HG03565 (cell line): ENCODE measurements around the gene SCYGR2.
A peak's percentile ranks its signal among the peaks of the same experiment; 100 is the strongest.
"Not testable (repeated sequence)": the region's sequence is repeated elsewhere in the genome, so short reads cannot be mapped to it uniquely, and the experiment has no call there.

Experiments used
- ATAC-seq: cut with Tn5 transposase; IDR thresholded peaks from one replicate; pipeline ENCODE4 v1.9.1; 2021; ENCODE audit warnings: mild to moderate bottlenecking, moderate library complexity; ENCODE audit not compliant: unreplicated experiment

Gene SCYGR2, protein sequence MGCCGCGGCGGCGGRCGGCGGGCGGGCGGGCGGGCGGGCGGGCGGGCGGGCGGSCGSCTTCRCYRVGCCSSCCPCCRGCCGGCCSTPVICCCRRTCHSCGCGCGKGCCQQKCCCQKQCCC

DNA sequence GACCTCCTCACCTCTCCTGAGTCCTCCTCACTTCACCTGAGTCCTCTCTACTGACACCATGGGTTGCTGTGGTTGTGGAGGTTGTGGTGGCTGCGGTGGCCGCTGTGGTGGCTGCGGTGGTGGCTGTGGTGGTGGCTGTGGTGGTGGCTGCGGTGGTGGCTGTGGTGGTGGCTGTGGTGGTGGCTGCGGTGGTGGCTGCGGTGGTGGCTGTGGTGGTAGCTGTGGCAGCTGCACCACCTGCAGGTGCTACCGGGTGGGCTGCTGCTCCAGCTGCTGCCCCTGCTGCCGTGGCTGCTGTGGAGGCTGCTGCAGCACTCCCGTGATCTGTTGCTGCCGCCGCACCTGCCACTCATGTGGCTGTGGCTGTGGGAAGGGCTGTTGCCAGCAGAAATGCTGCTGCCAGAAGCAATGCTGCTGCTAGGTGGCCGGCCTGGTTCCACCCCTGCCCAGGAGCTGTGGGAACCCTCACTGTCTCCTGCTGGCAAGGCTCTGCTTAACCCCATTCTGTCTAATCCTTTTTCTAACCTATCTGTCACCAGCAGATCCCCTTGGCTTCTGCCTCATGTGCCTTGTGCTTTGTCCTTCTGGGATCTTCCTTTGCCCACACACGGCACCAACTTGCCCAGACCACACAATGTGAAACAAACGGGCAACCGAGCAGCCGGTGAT lies at the start of gene SCYGR2:
Gene SCYGR2 (plus strand): TSS at position 59 of the 669 bp plus-strand sequence. CDS start 0 bp downstream, at position 59.
- ATAC-seq = not testable (repeated sequence)

DNA sequence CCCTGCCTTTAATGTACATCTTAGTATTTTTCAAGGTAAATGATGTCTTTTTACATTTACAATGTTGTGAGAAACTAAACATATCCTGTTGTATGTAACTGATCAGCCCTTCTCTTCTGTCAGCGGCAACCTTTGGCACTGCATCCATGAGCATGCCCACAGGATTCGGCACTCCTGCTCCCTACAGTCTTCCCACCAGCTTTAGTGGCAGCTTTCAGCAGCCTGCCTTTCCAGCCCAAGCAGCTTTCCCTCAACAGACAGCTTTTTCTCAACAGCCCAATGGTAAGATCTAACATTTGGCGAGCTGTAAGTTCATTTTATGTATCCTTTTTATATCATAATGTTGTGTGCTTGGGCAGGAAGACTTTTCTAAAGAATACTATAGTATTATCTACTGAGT lies 46.9 kb upstream of the SCYGR2 start:
- ATAC-seq = no peak

DNA sequence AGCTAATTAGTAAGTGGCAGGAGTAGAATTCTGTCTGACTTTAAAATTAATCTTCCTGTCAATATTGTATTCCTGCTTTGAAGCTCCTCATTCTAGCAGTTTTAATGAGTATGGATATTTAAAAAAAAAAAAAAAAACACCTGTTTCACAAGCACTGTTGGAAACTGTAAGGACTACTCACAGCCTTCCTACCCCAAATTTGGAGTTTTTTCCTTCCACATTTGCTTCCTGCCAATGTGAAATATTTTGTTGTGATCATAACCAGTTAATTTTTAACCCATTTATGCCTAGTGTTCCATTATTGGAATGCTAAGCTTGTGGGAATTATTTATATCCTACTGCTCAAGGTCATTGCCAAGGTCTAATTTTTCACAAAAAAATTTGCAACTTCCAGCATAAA lies 36.1 kb upstream of the SCYGR2 start:
- no peak for ATAC-seq

DNA sequence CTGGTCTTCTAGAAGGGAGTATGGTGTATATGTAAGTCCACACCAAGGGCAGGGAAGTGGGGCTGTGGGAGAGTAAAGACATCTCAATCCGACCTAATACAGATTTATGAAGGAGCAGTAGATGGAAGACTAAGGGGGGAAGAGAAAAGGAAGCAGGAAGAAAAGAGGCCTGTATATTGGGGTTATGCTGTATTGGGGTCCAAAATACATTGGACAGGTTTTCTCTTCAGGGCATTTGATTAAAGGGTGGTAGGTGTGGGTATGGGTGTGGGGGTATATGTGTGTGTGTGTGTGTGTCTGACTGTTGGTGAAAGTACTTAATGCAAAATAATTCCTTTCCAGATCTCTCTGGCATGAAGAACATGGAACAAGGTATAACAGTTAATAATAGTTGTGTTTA lies 33.6 kb upstream of the SCYGR2 start:
- no peak for ATAC-seq

DNA sequence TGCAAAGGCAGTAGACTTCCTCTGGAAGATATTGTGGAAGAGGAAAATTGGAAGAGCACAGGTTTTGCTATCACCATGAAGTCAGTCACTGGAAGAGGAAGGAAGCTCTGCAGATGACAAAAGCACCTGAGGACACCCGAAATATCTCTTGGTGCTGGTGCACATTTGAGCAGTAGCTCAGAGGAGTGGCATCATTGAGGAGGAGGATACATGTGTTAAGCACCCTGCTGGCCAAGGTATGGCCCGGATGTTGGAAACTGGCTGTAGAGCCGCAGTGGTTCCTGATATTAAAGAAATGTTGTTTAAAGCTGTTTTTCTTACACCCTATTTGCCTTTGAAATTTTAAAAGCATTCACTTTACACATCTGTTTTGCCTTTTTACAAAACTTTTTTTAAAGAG lies 32.7 kb upstream of the SCYGR2 start:
- no peak for ATAC-seq

DNA sequence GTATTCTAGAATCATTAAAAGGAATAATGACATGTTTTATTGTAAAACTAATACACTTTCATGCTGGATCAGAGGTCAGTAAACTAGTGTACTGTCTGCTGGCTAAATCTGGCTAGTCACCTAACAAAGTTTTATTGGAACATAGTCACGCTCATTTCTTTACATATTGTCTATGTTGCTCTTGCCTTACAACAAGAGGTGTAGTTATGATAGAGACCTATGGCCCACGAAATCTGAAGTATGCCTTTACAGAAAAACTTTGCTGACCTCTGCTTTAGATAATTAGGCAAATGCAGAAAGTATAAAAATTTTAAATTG lies 29.9 kb upstream of the SCYGR2 start:
- ATAC-seq = no peak

DNA sequence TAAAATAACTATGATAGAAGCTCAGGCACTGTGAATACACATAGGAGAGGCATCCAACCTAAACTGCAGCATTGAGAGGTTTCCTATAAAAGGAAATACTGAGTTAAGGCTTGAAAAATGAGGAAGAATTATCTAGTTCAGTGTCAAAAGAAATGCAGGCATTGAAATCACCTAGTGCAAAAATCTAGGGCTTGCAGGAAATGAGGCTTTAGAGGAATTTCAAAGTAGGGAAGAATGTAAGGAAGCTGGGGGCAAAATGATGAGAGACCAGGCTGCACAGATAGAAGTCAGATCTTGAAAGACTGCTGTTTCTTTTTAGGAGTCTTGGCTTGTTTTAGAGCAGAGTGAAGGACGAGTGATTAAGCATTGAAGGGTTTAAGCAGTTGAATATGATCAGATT lies 28.1 kb upstream of the SCYGR2 start:
- ATAC-seq = no peak

DNA sequence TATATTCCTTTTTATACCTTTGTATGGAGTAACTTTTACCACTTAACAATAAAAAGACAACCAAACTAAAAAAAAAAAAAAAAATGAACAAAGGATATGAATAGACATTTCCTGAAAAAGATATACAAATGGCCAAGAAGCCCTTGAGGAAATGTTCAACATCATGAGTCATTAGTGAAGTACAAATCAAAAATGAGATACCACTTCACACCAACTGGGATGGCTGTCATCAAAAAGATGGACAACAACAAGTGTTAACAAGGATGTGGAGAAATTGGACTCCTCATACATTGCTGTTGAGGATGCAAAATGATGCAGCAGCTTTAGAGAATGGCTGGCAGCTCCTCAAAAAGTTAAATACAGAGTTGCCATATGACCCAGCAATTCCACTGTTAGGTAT lies 22.6 kb upstream of the SCYGR2 start:
- no peak for ATAC-seq

DNA sequence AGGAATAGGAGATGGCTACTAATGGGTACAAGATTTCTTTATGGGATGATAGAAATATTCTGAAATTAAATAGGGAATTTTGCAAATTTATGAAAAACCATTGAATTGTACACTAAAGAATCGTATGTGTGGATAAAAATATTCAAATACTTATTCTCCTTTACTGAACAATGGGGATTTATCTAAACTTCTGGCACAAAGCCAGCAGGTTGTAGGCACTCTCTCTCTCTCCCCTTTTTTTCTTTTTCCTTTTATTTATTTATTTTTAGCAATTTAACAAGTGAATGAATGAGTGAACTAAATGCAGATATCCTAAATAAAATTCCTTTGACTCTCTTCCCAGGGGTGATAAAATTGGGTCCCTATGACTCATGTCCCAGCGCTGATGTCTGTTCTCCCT lies 21.9 kb upstream of the SCYGR2 start:
- no peak for ATAC-seq

DNA sequence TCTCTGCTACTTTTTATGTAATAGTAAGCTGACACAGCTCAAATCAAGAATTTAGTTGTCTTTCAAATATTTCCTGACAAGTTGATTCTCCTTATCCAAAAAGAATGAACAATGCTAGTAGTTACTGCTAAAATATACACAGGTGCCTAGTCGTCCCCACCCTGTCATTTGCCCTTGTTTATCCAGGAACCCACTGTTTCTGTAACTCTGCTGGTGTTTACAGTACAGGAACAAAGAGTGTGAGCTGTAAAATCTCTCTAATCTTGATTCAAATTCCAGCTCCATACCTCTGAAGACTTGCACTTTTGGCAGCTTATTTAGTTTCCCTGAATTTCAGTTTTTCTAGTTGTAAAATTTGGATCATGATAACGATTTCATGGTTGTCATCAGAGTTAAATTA lies 21.1 kb upstream of the SCYGR2 start:
- ATAC-seq = no peak

DNA sequence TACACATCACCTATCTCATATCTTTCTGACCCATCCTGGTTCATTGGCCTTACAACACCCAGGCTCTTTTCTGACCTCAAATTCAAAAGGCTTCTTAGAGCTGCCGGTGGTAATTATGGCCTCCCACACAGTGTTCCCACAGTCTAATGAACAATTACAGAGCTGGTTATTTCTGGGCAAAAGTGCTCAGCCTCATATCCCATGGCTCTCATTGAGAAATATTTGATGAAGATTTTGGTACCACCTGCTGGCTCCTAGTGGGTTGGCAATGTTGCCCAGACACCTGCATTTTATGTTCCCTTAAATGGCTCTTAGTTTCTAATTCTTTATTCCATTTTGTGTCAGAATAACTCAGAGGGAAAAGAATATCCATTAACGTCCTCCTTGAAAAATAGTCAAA lies 20.1 kb upstream of the SCYGR2 start:
- no peak for ATAC-seq

DNA sequence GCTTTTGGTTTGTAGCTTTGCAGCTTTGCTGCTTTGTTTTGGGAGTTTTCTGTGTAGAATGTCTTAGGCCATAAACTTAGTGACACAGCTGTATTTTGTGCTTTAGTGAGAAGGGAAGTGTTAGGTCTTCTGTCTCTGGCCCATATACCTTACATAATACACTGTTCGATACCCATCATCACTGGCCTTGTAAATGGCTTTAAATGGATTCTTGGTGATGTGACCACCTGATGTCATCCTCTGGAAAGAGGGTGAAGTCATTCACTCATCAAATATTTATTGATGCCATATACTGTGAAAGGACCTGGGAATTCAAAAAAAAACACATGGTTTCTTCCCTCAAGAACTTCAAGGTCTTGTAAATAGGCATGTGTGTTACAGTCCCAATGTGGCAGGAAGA lies 18.9 kb upstream of the SCYGR2 start:
- ATAC-seq = no peak

DNA sequence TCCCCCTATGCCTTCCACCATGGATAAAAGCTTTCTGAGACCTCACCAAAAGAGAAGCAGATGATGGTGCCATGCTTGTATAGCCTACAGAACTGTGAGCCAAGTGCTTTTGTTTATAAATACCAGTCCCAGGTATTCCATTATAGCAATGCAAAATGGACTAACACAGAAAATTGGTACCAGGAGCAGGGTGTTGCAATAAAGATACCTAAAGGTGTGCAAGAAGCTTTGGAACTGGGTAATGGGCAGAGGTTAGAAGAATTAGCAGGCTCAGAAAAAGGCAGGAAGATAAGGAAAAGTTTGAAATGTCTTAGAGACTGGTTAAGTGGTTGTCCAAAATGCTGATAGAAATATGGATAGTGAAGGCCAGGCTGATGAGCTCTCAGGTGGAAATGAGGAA lies 16.3 kb upstream of the SCYGR2 start:
- ATAC-seq = no peak

DNA sequence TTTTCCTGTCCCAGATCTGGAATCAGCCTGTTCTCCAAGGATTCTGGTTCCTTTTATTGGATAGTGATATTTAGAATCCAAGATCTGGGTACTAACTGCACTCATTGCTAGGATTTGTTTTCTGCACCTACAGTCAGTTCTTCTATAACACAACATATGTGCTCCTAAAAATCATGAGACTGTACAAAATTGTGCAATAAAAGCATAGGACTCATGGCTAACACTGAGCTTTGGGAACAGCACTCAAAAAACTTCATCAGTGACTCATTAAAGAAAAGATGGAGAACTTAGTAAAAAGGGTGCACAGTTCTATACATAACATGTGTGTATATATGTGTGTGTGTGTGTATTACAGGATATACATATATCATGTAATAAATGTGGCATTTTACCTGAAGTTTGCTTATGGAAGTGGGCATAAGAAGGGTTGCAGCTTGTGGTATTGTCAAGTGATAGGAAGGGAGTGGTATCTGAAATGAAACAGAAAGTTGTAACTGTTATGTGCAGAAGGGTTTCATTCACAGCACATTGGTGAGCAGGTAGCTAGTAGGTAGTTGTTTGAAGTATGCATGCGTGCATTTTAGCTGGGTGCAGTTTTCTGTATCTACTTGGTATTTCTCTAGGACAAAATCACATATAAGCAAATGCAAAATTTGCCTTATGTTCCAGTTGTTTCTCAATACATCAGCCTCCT lies 5.9 kb upstream of the SCYGR2 start:
- ATAC-seq = peak; percentile 76

DNA sequence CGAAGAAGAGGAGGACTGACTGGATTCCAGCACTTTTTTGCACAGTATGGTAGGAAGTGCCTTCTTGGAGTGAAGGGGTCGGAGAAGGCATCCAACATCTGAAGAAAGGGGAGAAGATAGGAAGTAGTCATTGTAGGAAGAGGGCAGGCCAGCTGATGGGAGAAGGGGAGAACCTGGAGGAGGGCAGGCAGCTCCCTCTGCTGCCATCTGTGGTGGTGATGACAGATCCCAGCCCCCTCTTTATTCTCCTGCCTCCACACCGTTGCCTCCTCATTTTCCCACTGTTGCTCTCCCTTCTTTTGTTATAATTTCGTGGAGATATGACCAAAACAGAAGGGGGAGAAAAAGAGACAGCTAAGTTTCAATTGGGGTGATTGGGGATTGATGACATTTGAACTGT lies 2.9 kb upstream of the SCYGR2 start:
- no peak for ATAC-seq

DNA sequence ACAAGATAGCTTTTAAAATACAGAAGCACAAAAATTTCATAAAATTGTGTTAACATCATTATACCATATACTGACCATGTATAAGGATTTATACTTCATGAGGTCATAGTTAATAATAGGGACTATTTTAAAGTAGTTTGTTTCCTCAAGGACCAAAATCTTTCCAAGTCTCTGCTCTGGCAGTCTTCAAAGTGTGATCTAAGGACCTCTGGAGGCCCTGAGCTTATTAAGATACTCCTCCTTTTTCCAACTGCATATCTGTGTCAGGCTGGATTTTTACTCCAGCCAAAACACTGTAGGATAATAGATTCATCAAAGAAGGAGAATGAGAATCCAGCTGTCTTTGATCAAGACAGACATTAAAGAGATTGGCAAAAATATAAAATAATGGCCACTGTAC lies 1.7 kb upstream of the SCYGR2 start:
- ATAC-seq = no peak

DNA sequence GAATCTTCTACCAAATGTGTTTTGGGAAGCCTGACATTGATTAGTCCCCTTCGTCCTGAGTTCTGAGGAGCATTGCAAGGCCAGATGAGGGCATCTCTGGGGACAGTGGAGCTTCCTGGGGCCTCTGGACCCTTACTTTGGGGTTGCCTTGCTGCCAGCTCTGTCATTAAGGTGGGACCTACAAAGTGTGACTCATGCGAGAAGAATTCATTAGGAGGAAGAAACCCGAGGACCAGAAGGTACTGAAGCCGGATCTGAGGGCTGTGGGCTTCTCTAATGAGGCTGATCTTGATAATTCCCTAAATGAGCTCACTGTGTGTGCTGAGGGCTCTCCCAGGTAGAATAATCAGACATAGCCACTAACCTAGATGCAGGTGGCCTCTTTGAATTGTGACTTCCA lies 695 bp upstream of the SCYGR2 start:
- ATAC-seq = no peak

DNA sequence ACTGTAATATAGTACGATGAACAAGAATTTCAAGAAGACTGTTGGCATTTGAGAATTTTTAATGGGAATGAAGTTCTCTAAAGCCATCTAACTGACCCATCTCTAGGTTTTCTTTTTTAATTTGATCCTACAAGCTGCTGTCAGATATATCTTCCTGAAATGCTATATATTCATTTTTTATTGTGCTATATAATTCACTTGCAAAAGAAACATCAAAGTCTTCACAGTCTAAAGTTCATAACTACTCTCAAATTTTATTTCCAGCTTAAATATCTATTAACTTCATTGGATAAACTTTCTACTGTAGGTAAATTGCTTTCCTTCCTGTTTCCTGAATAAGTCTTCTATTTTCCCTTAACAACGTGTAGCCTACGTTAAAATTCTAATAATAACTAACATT lies 3.7 kb downstream of the SCYGR2 start:
- no peak for ATAC-seq

DNA sequence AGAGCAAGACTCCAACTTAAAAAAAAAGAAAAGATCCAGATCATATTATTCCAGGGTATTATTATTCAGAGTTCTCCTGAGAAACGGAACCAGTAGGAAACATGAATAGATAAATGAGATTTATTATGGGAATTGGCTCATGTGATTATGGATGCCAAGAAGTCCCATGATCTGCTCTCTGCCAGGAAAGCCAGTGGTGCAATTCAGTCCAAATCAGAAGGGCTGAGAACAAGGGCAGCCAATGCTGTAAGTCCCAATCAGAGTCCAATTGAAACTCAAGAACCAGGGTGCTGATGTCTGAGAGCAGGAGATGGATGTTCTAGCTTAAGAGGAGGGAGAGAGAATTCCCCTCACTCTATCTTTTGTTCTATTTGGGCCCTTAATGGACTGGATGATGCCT lies 7.8 kb downstream of the SCYGR2 start:
- ATAC-seq = no peak

DNA sequence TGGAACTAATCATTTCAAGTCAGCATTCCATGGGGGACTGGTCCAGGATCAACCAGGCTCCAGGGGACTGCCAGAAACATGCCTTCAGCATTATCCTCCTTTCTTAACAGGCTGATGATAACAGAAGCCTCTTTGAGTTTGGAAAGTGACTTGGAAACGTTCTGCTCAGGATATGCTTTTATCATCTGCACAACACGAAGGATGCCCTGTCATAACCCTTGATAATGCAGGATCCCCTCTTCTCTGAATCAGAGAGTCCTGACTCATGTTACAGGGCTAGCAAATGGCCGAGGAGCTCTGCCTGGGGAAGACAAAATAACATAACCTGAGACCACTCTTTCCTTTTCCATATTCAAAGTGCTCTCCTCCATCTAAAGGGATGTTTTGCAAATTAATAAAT lies 9.2 kb downstream of the SCYGR2 start:
- no peak for ATAC-seq

DNA sequence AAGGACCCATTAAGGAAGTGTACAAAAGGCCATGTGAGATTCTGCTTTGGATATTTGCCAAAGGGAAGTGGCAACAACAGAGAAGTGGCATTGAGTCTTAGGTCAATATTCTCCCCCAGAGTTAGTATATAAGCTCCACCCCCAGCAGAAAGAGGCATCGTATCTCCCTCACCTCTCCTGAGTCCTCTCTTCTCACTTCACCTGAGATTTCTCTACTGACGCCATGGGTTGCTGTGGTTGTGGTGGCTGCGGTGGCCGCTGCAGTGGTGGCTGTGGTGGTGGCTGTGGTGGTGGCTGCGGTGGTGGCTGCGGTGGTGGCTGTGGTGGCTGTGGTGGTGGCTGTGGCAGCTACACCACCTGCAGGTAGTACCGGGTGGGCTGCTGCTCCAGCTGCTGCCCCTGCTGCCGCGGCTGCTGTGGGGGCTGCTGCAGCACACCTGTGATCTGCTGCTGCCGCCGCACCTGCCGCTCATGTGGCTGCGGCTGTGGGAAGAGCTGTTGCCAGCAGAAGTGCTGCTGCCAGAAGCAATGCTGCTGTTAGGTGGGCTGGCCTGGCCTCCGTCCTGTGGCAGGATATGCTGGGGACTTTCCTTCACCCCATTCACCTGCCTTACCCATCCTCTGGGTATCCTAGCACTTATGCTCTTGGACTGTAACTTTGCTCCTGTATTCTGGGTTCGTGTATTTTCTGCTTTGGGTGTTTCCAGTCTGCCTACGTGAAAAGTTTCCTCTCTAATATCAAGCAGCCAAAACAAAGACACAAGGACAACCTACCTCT lies 10.1 kb downstream of the SCYGR2 start:
- no peak for ATAC-seq

DNA sequence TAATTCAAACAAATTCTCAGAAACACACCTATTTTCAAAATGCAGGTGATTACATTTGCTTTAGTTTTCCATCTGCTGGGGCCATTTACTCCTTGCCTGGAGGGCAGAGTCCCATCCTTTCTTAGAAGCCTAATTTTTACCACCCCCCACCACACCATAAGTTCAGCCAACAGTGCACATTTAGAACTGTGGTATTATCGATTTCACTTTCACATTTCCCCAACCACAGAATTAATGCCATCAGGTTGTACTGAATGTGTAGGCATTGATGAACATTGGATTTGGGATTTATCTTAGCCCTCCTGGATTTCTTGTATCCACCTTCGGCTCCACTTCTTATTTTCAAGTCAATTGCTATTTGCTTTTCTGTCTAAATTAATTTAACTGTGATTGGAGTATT lies 11.4 kb downstream of the SCYGR2 start:
- no peak for ATAC-seq
